Muscle layer of colon (tissue), 2 donors: Measurements from ENCODE around the gene RNF168.
"Not testable (repeated sequence)": the region's sequence is repeated elsewhere in the genome, so short reads cannot be mapped to it uniquely, and the experiment has no call there.

Experiments
- H3K27ac ChIP-seq: one replicate; pipeline ENCODE4 v1.7.0; 2013; ENCODE audit warnings: low read depth, mild to moderate bottlenecking, low read length, moderate library complexity
- H3K27me3 ChIP-seq, 2 donors: one replicate each; pipeline ENCODE4 v1.7.0; 2013; ENCODE audit warnings: low read length in 2 of 2, mild to moderate bottlenecking in 2 of 2; ENCODE audit not compliant: insufficient read depth in 2 of 2, control insufficient read depth in 1 of 2
- H3K36me3 ChIP-seq: one replicate; pipeline ENCODE4 v1.7.0; 2013; ENCODE audit warnings: mild to moderate bottlenecking, low read length; ENCODE audit not compliant: insufficient read depth
- H3K4me1 ChIP-seq: one replicate; pipeline ENCODE4 v1.7.0; 2013; ENCODE audit warnings: mild to moderate bottlenecking, low read length; ENCODE audit not compliant: insufficient read depth
- H3K4me3 ChIP-seq, 2 donors: one replicate each; pipeline ENCODE4 v1.7.0; 2013; ENCODE audit warnings: low read length in 2 of 2, low read depth in 1 of 2, mild to moderate bottlenecking in 1 of 2, moderate library complexity in 1 of 2
- H3K9ac ChIP-seq: one replicate; pipeline ENCODE4 v1.7.0; 2013; ENCODE audit warnings: low read length
- H3K9me3 ChIP-seq: one replicate; pipeline ENCODE4 v1.7.0; 2013; ENCODE audit warnings: mild to moderate bottlenecking, low read length
- donor health status: abdominal sarcoma.
- donor health status: Adenocarcinoma of cecum.

RNF168 gene

GRCh38 chr3:196424421-196424820 lies 79.1 kb downstream of the RNF168 start:
- H3K27me3 ChIP-seq, H3K4me3 ChIP-seq, H3K36me3 ChIP-seq, H3K27ac ChIP-seq, H3K9ac ChIP-seq, H3K9me3 ChIP-seq: not testable (repeated sequence)
- H3K4me1 ChIP-seq = peaks cover 29% of the 10 kb centered on the region

DNA sequence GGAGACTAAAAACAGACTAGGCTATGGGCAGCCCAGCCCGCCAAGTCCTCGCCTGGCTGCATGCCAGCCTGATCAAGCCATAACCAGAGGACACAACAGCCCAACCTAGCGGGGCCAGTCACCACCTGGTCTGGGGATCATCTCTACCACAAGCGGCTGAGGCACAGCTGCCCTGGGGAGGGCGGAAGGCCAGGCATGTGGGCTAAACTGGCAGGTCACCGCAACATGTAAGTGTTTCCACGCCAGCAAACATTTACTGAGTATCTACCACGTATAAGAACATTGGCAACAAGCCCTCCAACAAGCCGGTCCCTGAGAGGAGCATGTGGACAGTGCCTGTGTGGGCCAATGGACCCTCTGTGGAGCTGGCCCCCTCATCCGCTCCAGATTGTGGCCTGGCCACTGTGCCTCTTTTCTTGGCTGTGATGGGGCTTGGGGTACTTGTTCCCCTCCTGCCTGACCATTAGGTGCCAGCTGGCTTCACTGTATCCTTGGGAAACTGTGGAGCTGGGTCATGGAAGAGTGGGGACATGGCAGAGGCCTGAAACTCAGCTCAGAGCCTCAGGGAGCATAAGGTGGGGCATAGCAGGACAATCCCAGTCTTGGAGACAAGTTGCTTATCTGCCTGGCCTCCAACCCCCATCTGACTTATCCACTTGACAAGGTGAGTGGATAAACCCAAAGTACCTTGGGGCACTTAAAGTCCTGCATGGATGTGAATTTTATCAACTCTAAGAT lies 80.4 kb downstream of the RNF168 start:
- H3K27me3 ChIP-seq = no peaks in the 10 kb centered on the region
- H3K4me1 ChIP-seq = peaks cover 34% of the 10 kb centered on the region
- H3K36me3 ChIP-seq = peaks cover 7% of the 10 kb centered on the region
- no peaks in the 10 kb centered on the region for H3K9me3 ChIP-seq
- H3K4me3 ChIP-seq = no peak overlapping the region
- H3K27ac ChIP-seq = no peak overlapping the region
- no peak overlapping the region for H3K9ac ChIP-seq

DNA sequence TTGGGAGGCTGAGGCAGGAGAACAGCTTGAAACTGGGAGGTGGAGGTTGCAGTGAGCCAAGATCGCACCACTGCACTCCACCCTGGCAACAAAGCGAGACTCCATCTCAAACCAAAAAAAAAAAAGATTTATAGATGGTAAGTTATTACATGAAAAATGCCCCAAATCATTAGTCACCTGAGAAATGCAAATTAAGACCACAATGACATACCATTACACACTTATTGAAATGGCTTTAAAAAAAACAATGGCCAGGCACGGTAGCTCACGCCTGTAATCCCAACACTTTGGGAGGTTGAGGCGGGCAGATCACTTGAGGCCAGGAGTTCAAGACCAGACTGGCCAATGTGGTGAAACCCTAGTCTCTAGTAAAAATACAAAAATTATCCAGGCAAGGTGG lies 81.9 kb downstream of the RNF168 start:
- not testable (repeated sequence) for H3K27me3 ChIP-seq, H3K9me3 ChIP-seq, H3K36me3 ChIP-seq, H3K9ac ChIP-seq, H3K4me3 ChIP-seq, H3K27ac ChIP-seq
- peaks cover 37% of the 10 kb centered on the region for H3K4me1 ChIP-seq

DNA sequence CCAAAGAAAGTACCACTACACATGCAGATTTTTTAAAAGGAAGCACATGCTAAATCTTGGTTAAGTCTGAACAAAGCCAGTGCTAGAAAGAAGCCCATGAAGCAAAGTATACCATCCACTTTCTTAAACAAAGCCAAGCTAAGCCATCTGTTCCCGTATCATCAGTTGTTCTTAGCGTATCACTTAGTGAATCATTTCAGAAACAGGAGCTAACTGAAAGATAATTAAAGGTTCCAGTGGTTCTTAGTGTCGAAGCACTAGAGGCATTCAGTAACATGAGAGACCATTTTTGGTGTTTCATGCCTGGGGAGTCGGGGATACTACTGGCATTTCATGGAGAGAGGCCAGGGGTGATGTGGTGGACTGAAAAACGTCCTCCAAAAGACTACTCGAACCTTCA lies 84.2 kb downstream of the RNF168 start:
- H3K27ac ChIP-seq = no peak overlapping the region
- H3K36me3 ChIP-seq = no peaks in the 10 kb centered on the region
- H3K9ac ChIP-seq = no peak overlapping the region
- H3K27me3 ChIP-seq = no peaks in the 10 kb centered on the region
- no peak overlapping the region for H3K4me3 ChIP-seq
- H3K4me1 ChIP-seq = peaks cover 37% of the 10 kb centered on the region
- H3K9me3 ChIP-seq = no peaks in the 10 kb centered on the region
